ENCODE measurements around the gene SMLR1.

The SMLR1 gene

DNA sequence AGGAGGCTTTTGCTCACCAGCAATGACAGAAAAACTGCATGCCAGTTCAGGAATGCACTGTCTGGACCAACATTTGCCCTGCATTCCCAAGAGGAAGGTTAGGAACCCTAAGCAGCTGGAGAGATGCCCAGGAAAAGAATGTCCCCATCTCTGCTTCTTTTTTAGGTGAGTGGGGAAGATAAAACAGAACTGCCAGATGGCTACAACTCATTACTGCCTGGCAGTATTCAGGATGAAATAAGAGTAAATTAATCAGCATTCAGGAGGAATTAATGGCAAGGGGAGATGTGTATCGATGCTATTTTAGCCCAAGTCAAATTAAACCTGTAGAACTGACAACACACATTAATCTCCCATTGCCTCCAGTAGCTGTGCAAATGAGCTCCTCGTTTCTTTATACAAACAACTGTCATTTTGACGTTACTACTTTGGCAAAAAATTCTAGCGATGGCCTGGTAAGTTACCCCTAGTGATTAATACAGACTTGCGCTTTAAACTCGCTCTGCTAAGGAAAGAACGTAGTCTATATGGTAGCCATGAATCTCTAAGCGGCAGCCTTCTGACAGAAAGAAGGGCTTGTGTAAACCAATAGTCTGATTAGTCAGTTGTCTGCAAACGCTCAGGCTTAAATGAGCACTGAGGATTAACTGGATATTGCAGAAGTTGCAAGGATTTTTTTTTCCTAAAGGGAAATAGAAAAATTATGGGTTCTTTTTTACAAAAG, 16.7 kb upstream of the SMLR1 start:
- in situ Hi-C loops (cut with MboI; ENCODE audit: low sequenced_read_pairs), result no loop called here
- no peak for DNase-seq (ENCODE audit: low spot score in 2 of 2)
- no peaks in the 10 kb centered on the region for H3K36me3 ChIP-seq (replicated peaks)

GRCh38 chr6:130811932-130812331, 15.3 kb upstream of the SMLR1 start:
- Histone ChIP-seq H3K27me3 (ENCODE audit: low read depth) (no peaks in the 10 kb centered on the region), H3K4me3 (no peak overlapping the region), H3K9me3 (no peaks in the 10 kb centered on the region), H3K4me1 (no peaks in the 10 kb centered on the region), H3K36me3 (replicated peaks) (no peaks in the 10 kb centered on the region)
- in situ Hi-C loops (cut with MboI; ENCODE audit: low sequenced_read_pairs), result no loop called here
- no peak for DNase-seq (ENCODE audit: low spot score in 2 of 2)

More for the DNA sequence above, 16.7 kb upstream of the SMLR1 start:
- Histone ChIP-seq H3K9me3 (no peaks in the 10 kb centered on the region), H3K27me3 (ENCODE audit: low read depth) (no peaks in the 10 kb centered on the region), H3K4me3 (no peak overlapping the region), H3K4me1 (no peaks in the 10 kb centered on the region)

GRCh38 chr6:130814506-130814905, 12.7 kb upstream of the SMLR1 start:
- in situ Hi-C loops (cut with MboI; ENCODE audit: low sequenced_read_pairs), result no loop called here
- no peaks in the 10 kb centered on the region for H3K9me3 ChIP-seq
- H3K4me1 ChIP-seq, result no peaks in the 10 kb centered on the region
- no peak overlapping the region for H3K4me3 ChIP-seq
- DNase-seq (ENCODE audit: low spot score in 2 of 2), result no peak
- no peaks in the 10 kb centered on the region for H3K36me3 ChIP-seq (replicated peaks)
- no peaks in the 10 kb centered on the region for H3K27me3 ChIP-seq (ENCODE audit: low read depth)

GRCh38 chr6:130815200-130816071, 11.8 kb upstream of the SMLR1 start:
- Histone ChIP-seq H3K9me3 (no peaks in the 10 kb centered on the region), H3K36me3 (replicated peaks) (no peaks in the 10 kb centered on the region), H3K4me3 (no peak overlapping the region), H3K4me1 (no peaks in the 10 kb centered on the region), H3K27me3 (ENCODE audit: low read depth) (no peaks in the 10 kb centered on the region)
- in situ Hi-C loops (cut with MboI; ENCODE audit: low sequenced_read_pairs), result no loop called here
- no peak for DNase-seq (ENCODE audit: low spot score in 2 of 2)

GRCh38 chr6:130822736-130823135, 4.5 kb upstream of the SMLR1 start:
- Histone ChIP-seq H3K4me3 (no peak overlapping the region), H3K36me3 (replicated peaks) (no peaks in the 10 kb centered on the region), H3K4me1 (no peaks in the 10 kb centered on the region), H3K27me3 (ENCODE audit: low read depth) (no peaks in the 10 kb centered on the region), H3K9me3 (no peaks in the 10 kb centered on the region)
- no peak for DNase-seq (ENCODE audit: low spot score in 2 of 2)
- in situ Hi-C loops (cut with MboI; ENCODE audit: low sequenced_read_pairs), result no loop called here

DNA sequence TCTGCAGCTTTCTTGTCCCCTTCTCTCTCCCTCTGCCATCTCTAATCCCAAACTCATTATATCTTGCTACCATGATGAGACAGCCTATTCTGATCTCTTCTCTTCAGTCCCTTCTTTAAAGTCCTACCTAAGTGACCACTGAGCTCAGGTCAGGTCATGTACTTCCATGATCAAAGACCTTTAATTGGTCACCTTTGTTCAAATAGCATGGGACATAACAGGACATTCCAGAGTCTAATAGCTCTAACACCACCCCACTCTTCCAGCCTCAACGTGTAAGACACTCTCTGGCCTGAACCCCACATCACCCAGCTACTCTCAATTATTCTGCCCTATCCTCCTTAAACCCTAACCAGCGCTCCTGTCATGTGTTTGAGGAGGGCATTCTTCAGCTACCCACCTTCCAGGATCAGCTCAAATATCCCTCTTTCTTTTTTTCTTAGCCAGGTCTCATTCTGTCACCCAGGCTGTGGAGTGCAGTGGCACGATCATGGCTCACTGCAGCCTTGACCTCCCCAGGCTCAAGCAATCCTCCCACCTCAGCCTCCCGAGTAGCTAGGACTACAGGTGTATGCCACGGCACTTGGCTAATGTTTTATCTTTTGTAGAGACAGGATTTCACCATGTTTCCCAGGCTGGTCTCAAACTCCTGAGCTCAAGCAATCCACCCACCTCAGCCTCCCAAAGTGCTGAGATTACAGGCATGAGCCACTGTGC, 2.1 kb upstream of the SMLR1 start:
- in situ Hi-C loops (cut with MboI; ENCODE audit: low sequenced_read_pairs), result no loop called here
- H3K27me3 ChIP-seq (ENCODE audit: low read depth), result no peaks in the 10 kb centered on the region
- no peak for DNase-seq (ENCODE audit: low spot score in 2 of 2)
- H3K36me3 ChIP-seq (replicated peaks), result no peaks in the 10 kb centered on the region
- no peak overlapping the region for H3K4me3 ChIP-seq
- no peaks in the 10 kb centered on the region for H3K9me3 ChIP-seq
- no peaks in the 10 kb centered on the region for H3K4me1 ChIP-seq

- DNase-seq (ENCODE audit: low spot score in 2 of 2), result peak in 1 of 2 experiments; percentile 20
- no peak overlapping the region for H3K4me3 ChIP-seq
- H3K9me3 ChIP-seq, result no peaks in the 10 kb centered on the region
- H3K27me3 ChIP-seq (ENCODE audit: low read depth), result no peaks in the 10 kb centered on the region
- in situ Hi-C loops (cut with MboI; ENCODE audit: low sequenced_read_pairs), result no loop called here
- no peaks in the 10 kb centered on the region for H3K4me1 ChIP-seq
- H3K36me3 ChIP-seq (replicated peaks), result no peaks in the 10 kb centered on the region
Observed at GRCh38 chr6:130825772-130826441, 1.3 kb upstream of the SMLR1 start.

- Histone ChIP-seq H3K9me3 (no peaks in the 10 kb centered on the region), H3K36me3 (replicated peaks) (no peaks in the 10 kb centered on the region), H3K4me3 (no peak overlapping the region), H3K4me1 (no peaks in the 10 kb centered on the region), H3K27me3 (ENCODE audit: low read depth) (no peaks in the 10 kb centered on the region)
- DNase-seq (ENCODE audit: low spot score in 2 of 2), result no peak
- in situ Hi-C loops (cut with MboI; ENCODE audit: low sequenced_read_pairs), result no loop called here
Observed at GRCh38 chr6:130826442-130827246, 562 bp upstream of the SMLR1 start.

DNA sequence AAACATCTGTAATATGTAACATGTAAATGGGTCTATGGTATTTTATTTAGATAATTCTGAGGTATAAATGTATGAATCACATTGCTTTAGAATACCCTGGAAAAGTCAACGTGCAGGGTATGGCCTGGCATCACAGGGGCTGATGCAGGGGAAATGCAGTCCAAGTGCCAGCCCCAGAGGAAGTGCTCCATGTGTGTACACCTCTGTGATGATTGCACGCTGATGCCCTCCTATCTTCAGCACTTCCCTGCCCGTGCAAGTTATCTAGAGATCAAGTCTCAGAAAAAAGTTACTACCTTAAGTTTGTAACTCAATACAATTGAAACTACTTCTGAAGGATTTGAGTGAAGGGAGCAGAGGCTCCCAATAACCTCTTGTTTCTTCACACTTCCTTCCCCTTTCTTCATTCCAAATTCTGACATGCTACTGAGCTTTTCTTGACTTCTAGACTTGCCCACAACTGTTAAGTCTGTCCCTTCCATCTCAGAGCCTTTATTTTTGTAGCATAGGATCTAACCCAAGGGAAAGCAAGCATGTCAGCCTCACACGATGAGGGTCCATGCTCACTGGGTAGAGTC, 2.2 kb downstream of the SMLR1 start:
- H3K36me3 ChIP-seq (replicated peaks), result no peaks in the 10 kb centered on the region
- no peaks in the 10 kb centered on the region for H3K27me3 ChIP-seq (ENCODE audit: low read depth)
- DNase-seq (ENCODE audit: low spot score in 2 of 2), result no peak
- H3K4me3 ChIP-seq, result no peak overlapping the region
- no peaks in the 10 kb centered on the region for H3K4me1 ChIP-seq
- in situ Hi-C loops (cut with MboI; ENCODE audit: low sequenced_read_pairs), result no loop called here
- no peaks in the 10 kb centered on the region for H3K9me3 ChIP-seq

GRCh38 chr6:130831607-130832006, 4.4 kb downstream of the SMLR1 start:
- in situ Hi-C loops (cut with MboI; ENCODE audit: low sequenced_read_pairs), result no loop called here
- Histone ChIP-seq H3K36me3 (replicated peaks) (no peaks in the 10 kb centered on the region), H3K4me3 (no peak overlapping the region), H3K9me3 (no peaks in the 10 kb centered on the region), H3K27me3 (ENCODE audit: low read depth) (no peaks in the 10 kb centered on the region), H3K4me1 (peaks cover 16% of the 10 kb centered on the region)
- no peak for DNase-seq (ENCODE audit: low spot score in 2 of 2)

DNA sequence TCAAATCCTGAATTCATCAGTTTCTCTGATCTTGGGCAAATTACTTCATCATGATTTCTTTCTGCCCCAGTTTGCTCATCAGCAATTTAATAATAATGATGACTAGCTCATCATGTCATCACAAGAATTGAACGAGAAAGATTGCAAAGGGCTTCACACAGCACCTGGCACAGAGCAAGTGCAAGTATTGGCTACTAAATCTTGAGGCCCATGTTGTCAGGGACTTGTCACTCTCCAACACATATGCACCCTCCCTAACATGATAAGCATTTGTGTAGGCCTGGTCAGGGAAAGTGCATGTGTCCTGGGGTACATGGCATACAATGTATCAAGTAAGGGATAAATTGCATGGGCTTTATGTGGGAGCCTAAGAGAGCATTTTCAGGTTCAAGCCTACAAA, 6.4 kb downstream of the SMLR1 start:
- no peak for DNase-seq (ENCODE audit: low spot score in 2 of 2)
- H3K36me3 ChIP-seq (replicated peaks), result no peaks in the 10 kb centered on the region
- H3K27me3 ChIP-seq (ENCODE audit: low read depth), result no peaks in the 10 kb centered on the region
- peaks cover 33% of the 10 kb centered on the region for H3K4me1 ChIP-seq
- no peak overlapping the region for H3K4me3 ChIP-seq
- H3K9me3 ChIP-seq, result no peaks in the 10 kb centered on the region
- in situ Hi-C loops (cut with MboI; ENCODE audit: low sequenced_read_pairs), result no loop called here

- Histone ChIP-seq H3K9me3 (no peaks in the 10 kb centered on the region), H3K36me3 (replicated peaks) (no peaks in the 10 kb centered on the region), H3K27me3 (ENCODE audit: low read depth) (no peaks in the 10 kb centered on the region), H3K4me3 (no peak overlapping the region), H3K4me1 (peaks cover 44% of the 10 kb centered on the region)
- in situ Hi-C loops (cut with MboI; ENCODE audit: low sequenced_read_pairs), result no loop called here
- DNase-seq (ENCODE audit: low spot score in 2 of 2), result no peak
Observed at GRCh38 chr6:130834482-130835251, 7.5 kb downstream of the SMLR1 start.
